Body of pancreas (tissue), 4 donors: ENCODE results near the gene RBM12.

Source experiments
- POLR2A ChIP-seq, 3 donors: fragments of 450-650 bp; IDR thresholded peaks; one replicate each; pipeline ENCODE4 v1.6.1; 2016; ENCODE audit warnings: antibody characterized with exemption in 3 of 3, mild to moderate bottlenecking in 2 of 3
- TF ChIP-seq, protein P1 (sequence below), 7 experiments: fragments of 450-650 bp in 4 of 7; fragments of 200-600 bp in 3 of 7; sonication (generic) in 3 of 7; IDR thresholded peaks; one replicate each; pipeline ENCODE4 v1.5.1; 2016 to 2019; ENCODE audit warnings: antibody characterized with exemption in 7 of 7

DNA sequence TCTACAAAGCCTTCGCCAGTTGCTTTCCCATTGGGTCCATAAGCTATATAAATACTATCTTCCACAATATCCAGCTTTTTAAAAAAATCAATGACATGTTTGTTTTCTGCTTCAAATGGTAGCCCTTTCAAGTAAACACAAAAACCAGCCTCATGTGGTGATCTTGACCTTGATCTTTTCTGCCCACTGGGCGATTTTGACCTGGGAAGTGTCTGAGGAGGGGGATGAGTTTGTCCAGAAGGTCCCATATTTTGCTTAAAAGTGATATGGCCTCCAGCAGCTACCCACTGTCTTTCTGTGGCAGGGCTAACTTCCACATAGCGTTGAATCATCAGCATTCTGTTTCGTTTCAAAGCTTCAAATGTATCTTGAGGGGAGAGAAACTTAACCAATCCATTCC is 10.8 kb downstream of the RBM12 start:
- no peak for TF ChIP-seq POLR2A (IDR thresholded peaks at IDR 0.05)
- TF ChIP-seq, protein P1, sequence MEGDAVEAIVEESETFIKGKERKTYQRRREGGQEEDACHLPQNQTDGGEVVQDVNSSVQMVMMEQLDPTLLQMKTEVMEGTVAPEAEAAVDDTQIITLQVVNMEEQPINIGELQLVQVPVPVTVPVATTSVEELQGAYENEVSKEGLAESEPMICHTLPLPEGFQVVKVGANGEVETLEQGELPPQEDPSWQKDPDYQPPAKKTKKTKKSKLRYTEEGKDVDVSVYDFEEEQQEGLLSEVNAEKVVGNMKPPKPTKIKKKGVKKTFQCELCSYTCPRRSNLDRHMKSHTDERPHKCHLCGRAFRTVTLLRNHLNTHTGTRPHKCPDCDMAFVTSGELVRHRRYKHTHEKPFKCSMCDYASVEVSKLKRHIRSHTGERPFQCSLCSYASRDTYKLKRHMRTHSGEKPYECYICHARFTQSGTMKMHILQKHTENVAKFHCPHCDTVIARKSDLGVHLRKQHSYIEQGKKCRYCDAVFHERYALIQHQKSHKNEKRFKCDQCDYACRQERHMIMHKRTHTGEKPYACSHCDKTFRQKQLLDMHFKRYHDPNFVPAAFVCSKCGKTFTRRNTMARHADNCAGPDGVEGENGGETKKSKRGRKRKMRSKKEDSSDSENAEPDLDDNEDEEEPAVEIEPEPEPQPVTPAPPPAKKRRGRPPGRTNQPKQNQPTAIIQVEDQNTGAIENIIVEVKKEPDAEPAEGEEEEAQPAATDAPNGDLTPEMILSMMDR (IDR thresholded peaks at IDR 0.05): no peak
